HCT116 (cell line): ENCODE results near the gene FAM78B. TPM values are rescaled to one million over a fixed set of nuclear protein-coding genes. Genes with fewer than 3 reads are reported as not detected.

Experiments
- ATAC-seq: fragments of 200-7000 bp; cut with Tn5 transposase; 2 replicates; pipeline ENCODE4 v1.9.1; 2020; ENCODE audit warnings: mild to moderate bottlenecking, moderate library complexity
- BruUV-seq: library from RNA; stranded (reverse); fragments of 400-500 nt; replicated peaks from 2 replicates; lab custom pipeline; 2021; lab: Mats Ljungman, UMichigan
- CTCF ChIA-PET: fragments of 300-600 bp; sonication (Branson Sonifier 250); formaldehyde crosslinking; loops from one replicate; lab custom pipeline; 2021; ENCODE audit warnings: antibody characterized with exemption; lab: Charles Lee
- POLR2A ChIA-PET: fragments of 300-600, 350-600 bp; sonication (Branson Sonifier 250); formaldehyde crosslinking; loops from one replicate; lab custom pipeline; 2021; ENCODE audit warnings: antibody characterized with exemption; lab: Charles Lee
- RAD21 ChIA-PET, 2 experiments: fragments of 300-600 bp; sonication (Branson Sonifier 250); formaldehyde crosslinking; loops; one replicate each; lab custom pipeline; 2023; ENCODE audit warnings: low total read pairs in 2 of 2; ENCODE audit not compliant: uncharacterized antibody in 2 of 2, unreplicated experiment in 2 of 2, low non-redundant PET in 1 of 2; lab: Charles Lee
- DNase-seq: peaks from one replicate; pipeline ENCODE4 v3.0.0-alpha.2; 2010; ENCODE audit warnings: low read depth, low spot score
- H2AFZ ChIP-seq: fragments of 200-600 bp; shearing (Covaris generic), sonication (generic); 2 replicates; pipeline ENCODE4 v1.6.1; 2017; ENCODE audit warnings: low read depth, mixed run types, mixed read lengths, antibody characterized with exemption, low read length; ENCODE audit not compliant: poor library complexity, severe bottlenecking
- H3K27ac ChIP-seq: 2 replicates; pipeline ENCODE4 v1.5.1; 2012; ENCODE audit warnings: low read depth, low read length
- H3K27me3 ChIP-seq: fragments of 200-600 bp; sonication (generic); 2 replicates; pipeline ENCODE4 v1.6.1; 2016; ENCODE audit warnings: mixed run types, low read length, mixed read lengths; ENCODE audit not compliant: insufficient read depth
- H3K36me3 ChIP-seq, 2 experiments: fragments of 200-500 bp in 1 of 2; fragments of 200-600 bp in 1 of 2; sonication (Bioruptor generic) in 1 of 2; sonication (generic) in 1 of 2; 2 replicates each; pipeline versions ENCODE4 v1.5.1 to v1.6.1; 2014 to 2016; ENCODE audit warnings: low read length in 2 of 2, inconsistent platforms in 1 of 2, mixed read lengths in 1 of 2, mixed run types in 1 of 2; ENCODE audit not compliant: insufficient read depth in 2 of 2, control insufficient read depth in 1 of 2
- H3K4me1 ChIP-seq, 2 experiments: fragments of 200-600 bp in 1 of 2; sonication (generic) in 1 of 2; 2 replicates each; pipeline versions ENCODE4 v1.5.1 to v1.6.1; 2012 to 2017; ENCODE audit warnings: low read length in 2 of 2, inconsistent platforms in 1 of 2, mild to moderate bottlenecking in 1 of 2, mixed read lengths in 1 of 2, mixed run types in 1 of 2, moderate library complexity in 1 of 2; ENCODE audit not compliant: insufficient read depth in 2 of 2, control insufficient read depth in 1 of 2
- H3K4me2 ChIP-seq: fragments of 200-600 bp; sonication (generic); 2 replicates; pipeline ENCODE4 v1.6.1; 2017; ENCODE audit warnings: mixed run types, low read length, mixed read lengths
- H3K4me3 ChIP-seq, 2 experiments: fragments of 200-600 bp in 1 of 2; sonication (generic) in 1 of 2; replicated peaks in 1 of 2; 2 replicates each; pipeline ENCODE4 v1.5.1; 2011 to 2016; ENCODE audit warnings: low read length in 2 of 2, control low read depth in 1 of 2, low read depth in 1 of 2, mild to moderate bottlenecking in 1 of 2, mixed read lengths in 1 of 2, mixed run types in 1 of 2
- H3K79me2 ChIP-seq: fragments of 200-600 bp; sonication (generic); 2 replicates; pipeline ENCODE4 v1.6.1; 2017; ENCODE audit warnings: mild to moderate bottlenecking, mixed run types, low read length, moderate library complexity, mixed read lengths; ENCODE audit not compliant: insufficient read depth
- H3K9ac ChIP-seq: fragments of 200-600 bp; sonication (generic); 2 replicates; pipeline ENCODE4 v1.6.1; 2016; ENCODE audit warnings: low read length, mixed read lengths
- H3K9me2 ChIP-seq: fragments of 200-600 bp; sonication (generic), shearing (Covaris generic); 2 replicates; pipeline ENCODE4 v1.6.1; 2017; ENCODE audit warnings: mixed run types, mild to moderate bottlenecking, moderate library complexity; ENCODE audit not compliant: insufficient read depth
- H3K9me3 ChIP-seq, 2 experiments: fragments of 200-500 bp in 1 of 2; fragments of 200-600 bp in 1 of 2; sonication (Bioruptor generic) in 1 of 2; sonication (generic) in 1 of 2; 2 replicates each; pipeline ENCODE4 v1.6.1; 2014 to 2017; ENCODE audit warnings: low read length in 2 of 2, mixed read lengths in 2 of 2, inconsistent platforms in 1 of 2, low read depth in 1 of 2, mild to moderate bottlenecking in 1 of 2, mixed run types in 1 of 2, moderate library complexity in 1 of 2; ENCODE audit not compliant: control insufficient read depth in 1 of 2, insufficient read depth in 1 of 2
- H4K20me1 ChIP-seq: fragments of 200-600 bp; sonication (generic), shearing (Covaris generic); 2 replicates; pipeline ENCODE4 v1.6.1; 2017; ENCODE audit warnings: mixed run types, mild to moderate bottlenecking, moderate library complexity; ENCODE audit not compliant: insufficient read depth
- CTCF ChIP-seq, 3 experiments: fragments of 200-600 bp in 1 of 3; sonication (generic) in 1 of 3; IDR thresholded peaks in 2 of 3; conservative IDR thresholded peaks in 1 of 3; 2 replicates each; pipeline ENCODE4 v1.5.1; 2012 to 2017; ENCODE audit warnings: low read depth in 2 of 3, low read length in 2 of 3, antibody characterized with exemption in 1 of 3, borderline replicate concordance in 1 of 3, control low read depth in 1 of 3, mild to moderate bottlenecking in 1 of 3, mixed read lengths in 1 of 3, mixed run types in 1 of 3, moderate library complexity in 1 of 3; ENCODE audit not compliant: insufficient read depth in 1 of 3
- POLR2A ChIP-seq: IDR thresholded peaks from 2 replicates; pipeline ENCODE4 v1.7.0; 2011; ENCODE audit warnings: borderline replicate concordance; ENCODE audit not compliant: insufficient read depth, insufficient read length; ENCODE audit errors: extremely low read depth
- ZBTB33 ChIP-seq: IDR thresholded peaks from 2 replicates; pipeline ENCODE4 v1.6.1; 2011; ENCODE audit warnings: mild to moderate bottlenecking, low read length, moderate library complexity; ENCODE audit not compliant: insufficient replicate concordance; ENCODE audit errors: extremely low read depth
- intact Hi-C: fragments of 100-400 bp; cut with micrococcal nuclease; formaldehyde crosslinking; loops from 2 replicates; pipeline ENCODE4 v1.10.0; 2022
- total RNA-seq: library from RNA; stranded (reverse); gene quantifications from one replicate; pipeline ENCODE4 v1.2.1, GENCODE V29; 2021; ENCODE audit not compliant: unreplicated experiment

The FAM78B gene
- total RNA-seq, 1 experiment from 2014 or later: 1.4 TPM

- peaks cover 0 to 13% of the 10 kb centered on the region in 2 experiments; a peak in 3 of 4 replicates for H3K4me1 ChIP-seq
- ChIA-PET RAD21 (no interaction called here), CTCF (no interaction called here), POLR2A (no interaction called here)
- DNase-seq: no peak
- H3K4me3 ChIP-seq: no peak overlapping the region
- no TSS peak for BruUV-seq
- no peak overlapping the region for H3K27ac ChIP-seq
- TF ChIP-seq ZBTB33 (no peak), CTCF (IDR thresholded peaks at IDR 0.05 in 2 of 3, conservative IDR thresholded peaks at IDR 0.05 in 1 of 3; ENCODE audit: borderline replicate concordance in 1 of 3, insufficient read depth in 1 of 3, low read depth in 2 of 3, low read length in 2 of 3) (0 out of 6 replicates have a peak, but pooled peaks of 1 of the 3 experiments have one; percentile 5), POLR2A (no peak)
- ATAC-seq: no peak
- 0 out of 2 replicates have a peak overlapping the region, but pooled peaks have one; percentile 12 for H3K4me2 ChIP-seq
- H3K9ac ChIP-seq: no peak overlapping the region
- no peaks in the 10 kb centered on the region for H3K9me2 ChIP-seq
- no peak overlapping the region for H2AFZ ChIP-seq
- no peaks in the 10 kb centered on the region for H4K20me1 ChIP-seq
- no peaks in the 10 kb centered on the region for H3K9me3 ChIP-seq
- 0 out of 2 replicates have a peak, but pooled peaks cover 5% of the 10 kb centered on the region for H3K27me3 ChIP-seq
- intact Hi-C loops: loop anchor here (5.0 kb wide), 1 partner anchor 533 kb away; the partner anchor contains the start of gene MGST3
- H3K79me2 ChIP-seq: no peaks in the 10 kb centered on the region
- no peaks in the 10 kb centered on the region for H3K36me3 ChIP-seq
These were observed 1.7 kb downstream of the FAM78B start for GRCh38 chr1:166164995-166165660.
